ENCODE data around the gene DYNLT4. TPM values are rescaled to one million over a fixed set of nuclear protein-coding genes. Genes with fewer than 3 reads are reported as not detected.

The DYNLT4 gene
- total RNA-seq, 6 experiments from 2014 or later = 0.46 TPM; not detected in 5

GRCh38 chr1:44785501-44786137 is 21.5 kb downstream of the DYNLT4 start:
- H3K9me3 Mint-ChIP-seq = no peaks in the 10 kb centered on the region
- H3K27ac Mint-ChIP-seq = no peak overlapping the region
- peaks cover 21% of the 10 kb centered on the region for H3K4me1 Mint-ChIP-seq (ENCODE audit: low read depth)
- peak overlapping the region; percentile 57 for H3K4me3 Mint-ChIP-seq
- H3K27me3 Mint-ChIP-seq (ENCODE audit: insufficient read depth) = no peaks in the 10 kb centered on the region; the same call in 1 of the 2 replicates
- no peak for TF ChIP-seq CTCF (IDR thresholded peaks at IDR 0.05)
- peaks cover 18% of the 10 kb centered on the region for H3K36me3 Mint-ChIP-seq (ENCODE audit: low read depth)
- DNase-seq = no peak

GRCh38 chr1:44785029-44785380 is 22.1 kb downstream of the DYNLT4 start:
- no peak for DNase-seq
- H3K27me3 Mint-ChIP-seq (ENCODE audit: insufficient read depth) = no peaks in the 10 kb centered on the region; the same call in none of the 2 replicates
- H3K4me3 Mint-ChIP-seq = peak overlapping the region; percentile 7; the same call in 1 of the 2 replicates
- no peak overlapping the region for H3K27ac Mint-ChIP-seq
- H3K9me3 Mint-ChIP-seq = no peaks in the 10 kb centered on the region
- peaks cover 27% of the 10 kb centered on the region for H3K4me1 Mint-ChIP-seq (ENCODE audit: low read depth)
- peaks cover 25% of the 10 kb centered on the region for H3K36me3 Mint-ChIP-seq (ENCODE audit: low read depth)
- TF ChIP-seq CTCF (IDR thresholded peaks at IDR 0.05) = no peak

GRCh38 chr1:44784094-44785028 is 22.8 kb downstream of the DYNLT4 start:
- Mint-ChIP-seq H3K9me3 (no peaks in the 10 kb centered on the region), H3K36me3 (ENCODE audit: low read depth) (peaks cover 26% of the 10 kb centered on the region), H3K4me1 (ENCODE audit: low read depth) (peaks cover 27% of the 10 kb centered on the region), H3K4me3 (peak overlapping the region; percentile 43; the same call in 1 of the 2 replicates), H3K27me3 (ENCODE audit: insufficient read depth) (no peaks in the 10 kb centered on the region; the same call in none of the 2 replicates), H3K27ac (no peak overlapping the region)
- DNase-seq = no peak
- TF ChIP-seq CTCF (IDR thresholded peaks at IDR 0.05) = peak; percentile 32

- peaks cover 32% of the 10 kb centered on the region for H3K4me1 Mint-ChIP-seq (ENCODE audit: low read depth)
- no peak overlapping the region for H3K27ac Mint-ChIP-seq
- peaks cover under 1% of the 10 kb centered on the region for H3K27me3 Mint-ChIP-seq (ENCODE audit: insufficient read depth)
- H3K9me3 Mint-ChIP-seq = no peaks in the 10 kb centered on the region
- H3K4me3 Mint-ChIP-seq = peak overlapping the region; percentile 43; the same call in 1 of the 2 replicates
- no peak for TF ChIP-seq CTCF (IDR thresholded peaks at IDR 0.05)
- H3K36me3 Mint-ChIP-seq (ENCODE audit: low read depth) = peaks cover 32% of the 10 kb centered on the region
- DNase-seq = no peak
Measured at GRCh38 chr1:44783697-44784093, 23.5 kb downstream of the DYNLT4 start.

GRCh38 chr1:44780583-44781121 is 26.5 kb downstream of the DYNLT4 start:
- Mint-ChIP-seq H3K27me3 (ENCODE audit: insufficient read depth) (peaks cover 5% of the 10 kb centered on the region), H3K4me1 (ENCODE audit: low read depth) (peaks cover 46% of the 10 kb centered on the region), H3K36me3 (ENCODE audit: low read depth) (peaks cover 60% of the 10 kb centered on the region), H3K27ac (peak overlapping the region; percentile 40; the same call in 1 of the 2 replicates), H3K9me3 (no peaks in the 10 kb centered on the region), H3K4me3 (peak overlapping the region; percentile 51; the same call in 1 of the 2 replicates)
- TF ChIP-seq CTCF (IDR thresholded peaks at IDR 0.05) = no peak
- DNase-seq = no peak

All from HFFc6 (cell line).